Endothelial cell of umbilical vein (primary cell): ENCODE results near the gene BCAS3. TPM values are rescaled to one million over a fixed set of nuclear protein-coding genes. Genes with fewer than 3 reads are reported as not detected.

Experiments used
- BruUV-seq: library from RNA; stranded (reverse); fragments of 400-500 nt; replicated peaks from 2 replicates; lab custom pipeline; 2021; lab: Mats Ljungman, UMichigan
- CTCF ChIA-PET: fragments of 300-600, 350-600 bp; sonication (Branson Sonifier 250); formaldehyde crosslinking; loops from one replicate; lab custom pipeline; 2021; ENCODE audit warnings: antibody characterized with exemption, inconsistent platforms; lab: Charles Lee
- POLR2A ChIA-PET: fragments of 300-600, 350-600 bp; sonication (Branson Sonifier 250); formaldehyde crosslinking; loops from one replicate; lab custom pipeline; 2021; ENCODE audit warnings: antibody characterized with exemption, inconsistent platforms; lab: Charles Lee
- DNase-seq: peaks from one replicate; pipeline ENCODE4 v3.0.0-alpha.2; 2011; ENCODE audit warnings: low read depth, low spot score
- FAIRE-seq: peaks from 2 replicates; lab custom pipeline; 2011; peaks lifted over from hg19 to GRCh38; lab: Jason Lieb, UNC
- H2AFZ ChIP-seq: 2 replicates; pipeline ENCODE4 v1.6.0; 2012; ENCODE audit warnings: low read depth, low read length, control low read depth, inconsistent platforms
- H3K27ac ChIP-seq: 2 replicates; pipeline ENCODE4 v1.5.1; 2011; ENCODE audit warnings: low read depth, mild to moderate bottlenecking, control low read depth, low read length, moderate library complexity; ENCODE audit not compliant: insufficient read depth
- H3K27me3 ChIP-seq, 2 experiments: 2 replicates each; pipeline versions ENCODE4 v1.6.0 to v1.6.1; 2011; ENCODE audit warnings: low read length in 2 of 2, mixed read lengths in 1 of 2; ENCODE audit not compliant: control insufficient read depth in 2 of 2, insufficient read depth in 2 of 2
- H3K36me3 ChIP-seq, 2 experiments: 2 replicates in 1 of 2; 3 replicates in 1 of 2; pipeline ENCODE4 v1.5.1; 2011; ENCODE audit warnings: low read length in 2 of 2, mild to moderate bottlenecking in 1 of 2, moderate library complexity in 1 of 2; ENCODE audit not compliant: control insufficient read depth in 2 of 2, insufficient read depth in 2 of 2; ENCODE audit errors: extremely low read depth in 1 of 2
- H3K4me1 ChIP-seq: 3 replicates; pipeline ENCODE4 v1.5.1; 2011; ENCODE audit warnings: mild to moderate bottlenecking, low read length; ENCODE audit not compliant: control insufficient read depth, insufficient read depth; ENCODE audit errors: extremely low read depth
- H3K4me2 ChIP-seq: 2 replicates; pipeline ENCODE4 v1.6.1; 2011; ENCODE audit warnings: low read length, control low read depth, mixed read lengths; ENCODE audit not compliant: insufficient read depth
- H3K4me3 ChIP-seq, 3 experiments: fragments of 200-600 bp in 1 of 3; sonication (generic), shearing (Covaris generic) in 1 of 3; replicated peaks in 1 of 3; 2 replicates each; pipeline ENCODE4 v1.5.1; 2011 to 2016; ENCODE audit warnings: control low read depth in 3 of 3, low read length in 3 of 3, mild to moderate bottlenecking in 2 of 3, inconsistent platforms in 1 of 3, low read depth in 1 of 3, moderate library complexity in 1 of 3; ENCODE audit not compliant: insufficient read depth in 1 of 3
- H3K79me2 ChIP-seq: 2 replicates; pipeline ENCODE4 v1.6.0; 2012; ENCODE audit warnings: low read length, inconsistent platforms; ENCODE audit not compliant: control insufficient read depth, insufficient read depth
- H3K9ac ChIP-seq: replicated peaks from 2 replicates; pipeline ENCODE3; 2011; ENCODE audit warnings: low read length, control low read depth; ENCODE audit not compliant: insufficient read depth; ENCODE audit errors: extremely low read depth
- H3K9me1 ChIP-seq: replicated peaks from 3 replicates; pipeline ENCODE4 v1.6.0; 2011; ENCODE audit warnings: mild to moderate bottlenecking, low read length; ENCODE audit not compliant: control insufficient read depth, insufficient read depth; ENCODE audit errors: extremely low read depth
- H3K9me3 ChIP-seq: replicated peaks from 2 replicates; pipeline ENCODE4 v1.5.1; 2012; ENCODE audit warnings: low read length, inconsistent platforms; ENCODE audit not compliant: control insufficient read depth, insufficient read depth
- H4K20me1 ChIP-seq: replicated peaks from 2 replicates; pipeline ENCODE3; 2011; ENCODE audit warnings: mild to moderate bottlenecking, low read length; ENCODE audit not compliant: control insufficient read depth, insufficient read depth; ENCODE audit errors: extremely low read depth
- EZH2 ChIP-seq: IDR thresholded peaks from 2 replicates; pipeline ENCODE4 v1.6.1; 2012; ENCODE audit warnings: borderline replicate concordance, low read depth, mild to moderate bottlenecking, moderate library complexity, low read length, inconsistent platforms; ENCODE audit not compliant: severe bottlenecking
- FOS ChIP-seq: IDR thresholded peaks from 2 replicates; pipeline ENCODE4 v1.6.1; 2011; ENCODE audit warnings: mild to moderate bottlenecking, low read length, moderate library complexity, borderline replicate concordance; ENCODE audit not compliant: insufficient read depth
- GATA2 ChIP-seq: IDR thresholded peaks from 2 replicates; pipeline ENCODE4 v1.7.0; 2011; ENCODE audit warnings: low read depth, mild to moderate bottlenecking, moderate library complexity, mixed read lengths, low read length; ENCODE audit not compliant: insufficient read length, insufficient read depth
- JUN ChIP-seq: IDR thresholded peaks from 2 replicates; pipeline ENCODE4 v1.6.1; 2011; ENCODE audit warnings: borderline replicate concordance, low read depth; ENCODE audit not compliant: insufficient read length, insufficient read depth
- MYC ChIP-seq: IDR thresholded peaks from one replicate; pipeline ENCODE4 v1.6.1; 2011; ENCODE audit warnings: mild to moderate bottlenecking, low read depth, low read length
- POLR2A ChIP-seq: IDR thresholded peaks from 2 replicates; pipeline ENCODE4 v1.6.1; 2012; ENCODE audit warnings: low read depth, mild to moderate bottlenecking, control low read depth, low read length
- POLR2AphosphoS5 ChIP-seq: IDR thresholded peaks from 2 replicates; pipeline ENCODE4 v1.6.1; 2012; ENCODE audit warnings: low read depth, mild to moderate bottlenecking, control low read depth, low read length, moderate library complexity; ENCODE audit not compliant: insufficient read depth
- dilution Hi-C: fragments of 300-500 bp; cut with MboI; formaldehyde crosslinking; loops from one replicate; pipeline ENCODE4 v1.15.0; 2019; ENCODE audit warnings: low sequenced_read_pairs; ENCODE audit not compliant: extremely low pct_ligation_motif_present
- intact Hi-C: fragments of 100-400 bp; cut with micrococcal nuclease; formaldehyde crosslinking; loops from one replicate; pipeline ENCODE4 v1.10.0; 2022
- polyA plus RNA-seq, 4 experiments: library from polyadenylated mRNA; depleted of rRNA in 3 of 4; stranded (reverse) in 3 of 4; unstranded in 1 of 4; fragments of >200 nt; gene quantifications; 2 replicates each; pipeline versions ENCODE4 v1.2.1 to v1.2.3, GENCODE V29; 2011 to 2012; ENCODE audit warnings: missing spikeins in 1 of 4
- total RNA-seq: library from RNA; stranded (reverse); gene quantifications from 2 replicates; pipeline ENCODE4 v1.2.3, GENCODE V29; 2021
- TF ChIP-seq, protein P1 (sequence below), 2 donors: IDR thresholded peaks; 1 replicate in 1 of 2; 2 replicates in 1 of 2; pipeline ENCODE4 v1.5.1; 2011; ENCODE audit warnings: low read length in 2 of 2, mild to moderate bottlenecking in 2 of 2, moderate library complexity in 2 of 2, control low read depth in 1 of 2, inconsistent platforms in 1 of 2, low read depth in 1 of 2; ENCODE audit not compliant: insufficient read depth in 1 of 2; ENCODE audit errors: extremely low read depth in 1 of 2
- TF ChIP-seq, protein P2 (sequence below): IDR thresholded peaks from 2 replicates; pipeline ENCODE4 v1.6.1; 2011; ENCODE audit not compliant: insufficient read depth, insufficient read length

BCAS3 gene
- total and polyA plus RNA-seq, 2 donors (not counting 3 experiments of a cell fraction or from before 2014, with no cell fraction given), result 8.2 to 16.0 TPM

DNA sequence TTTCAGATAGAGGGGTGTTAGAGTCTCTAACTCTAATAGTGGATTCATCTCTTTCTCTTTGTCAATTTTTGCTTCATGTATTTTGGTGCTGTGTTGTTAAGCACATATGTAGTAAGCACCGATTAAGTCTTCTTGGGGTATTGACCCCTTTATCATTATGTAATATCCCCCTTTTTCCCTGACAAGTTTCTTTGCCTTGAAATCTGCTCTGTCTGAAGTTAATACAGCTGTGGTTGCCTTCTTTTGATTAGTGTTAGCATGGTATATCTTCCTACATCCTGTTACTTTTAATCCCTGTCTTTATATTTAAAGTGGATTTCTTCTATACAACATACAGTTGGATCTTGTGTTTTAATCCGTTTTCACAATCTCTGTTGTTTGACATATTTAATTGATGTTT, 60.6 kb downstream of the BCAS3 start:
- CTCF ChIA-PET, result no interaction called here
- H3K9me3 ChIP-seq, result no peaks in the 10 kb centered on the region
- no peaks in the 10 kb centered on the region for H4K20me1 ChIP-seq
- FAIRE-seq, result no peak
- H3K9me1 ChIP-seq, result no peaks in the 10 kb centered on the region
- H3K36me3 ChIP-seq, result no peaks in the 10 kb centered on the region
- dilution Hi-C loops, result no loop called here
- H3K79me2 ChIP-seq, result no peaks in the 10 kb centered on the region
- no peak overlapping the region for H3K9ac ChIP-seq
- no peak overlapping the region for H3K4me2 ChIP-seq
- POLR2A ChIA-PET, result no interaction called here
- no peaks in the 10 kb centered on the region for H3K4me1 ChIP-seq
- DNase-seq, result no peak
- no peak for TF ChIP-seq EZH2
- no peak for TF ChIP-seq POLR2A
- TF ChIP-seq FOS, result no peak
- no peak for TF ChIP-seq JUN
- TF ChIP-seq MYC, result no peak
- TF ChIP-seq, protein P1, sequence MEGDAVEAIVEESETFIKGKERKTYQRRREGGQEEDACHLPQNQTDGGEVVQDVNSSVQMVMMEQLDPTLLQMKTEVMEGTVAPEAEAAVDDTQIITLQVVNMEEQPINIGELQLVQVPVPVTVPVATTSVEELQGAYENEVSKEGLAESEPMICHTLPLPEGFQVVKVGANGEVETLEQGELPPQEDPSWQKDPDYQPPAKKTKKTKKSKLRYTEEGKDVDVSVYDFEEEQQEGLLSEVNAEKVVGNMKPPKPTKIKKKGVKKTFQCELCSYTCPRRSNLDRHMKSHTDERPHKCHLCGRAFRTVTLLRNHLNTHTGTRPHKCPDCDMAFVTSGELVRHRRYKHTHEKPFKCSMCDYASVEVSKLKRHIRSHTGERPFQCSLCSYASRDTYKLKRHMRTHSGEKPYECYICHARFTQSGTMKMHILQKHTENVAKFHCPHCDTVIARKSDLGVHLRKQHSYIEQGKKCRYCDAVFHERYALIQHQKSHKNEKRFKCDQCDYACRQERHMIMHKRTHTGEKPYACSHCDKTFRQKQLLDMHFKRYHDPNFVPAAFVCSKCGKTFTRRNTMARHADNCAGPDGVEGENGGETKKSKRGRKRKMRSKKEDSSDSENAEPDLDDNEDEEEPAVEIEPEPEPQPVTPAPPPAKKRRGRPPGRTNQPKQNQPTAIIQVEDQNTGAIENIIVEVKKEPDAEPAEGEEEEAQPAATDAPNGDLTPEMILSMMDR (IDR thresholded peaks at IDR 0.05; ENCODE audit: extremely low read depth in 1 of 2, insufficient read depth in 1 of 2, low read depth in 1 of 2, low read length in 2 of 2), result no peak
- TF ChIP-seq POLR2AphosphoS5, result no peak
- TF ChIP-seq GATA2, result no peak
- TF ChIP-seq, protein P2, sequence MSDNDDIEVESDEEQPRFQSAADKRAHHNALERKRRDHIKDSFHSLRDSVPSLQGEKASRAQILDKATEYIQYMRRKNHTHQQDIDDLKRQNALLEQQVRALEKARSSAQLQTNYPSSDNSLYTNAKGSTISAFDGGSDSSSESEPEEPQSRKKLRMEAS, result no peak
- H3K27me3 ChIP-seq, result no peaks in the 10 kb centered on the region
- no peak overlapping the region for H3K4me3 ChIP-seq
- intact Hi-C loops, result no loop called here
- BruUV-seq, result no TSS peak
- H2AFZ ChIP-seq, result no peak overlapping the region
- H3K27ac ChIP-seq, result no peak overlapping the region
